A549 (cell line): ENCODE results near the gene PSMC5. TPM values are rescaled to one million over a fixed set of nuclear protein-coding genes. Genes with fewer than 3 reads are reported as not detected.

ENCODE experiments used
- ATAC-seq, 2 experiments: fragments of 200-7000 bp in 1 of 2; fragments of >200 bp in 1 of 2; cut with Nextera tagmentation in 1 of 2; cut with Tn5 transposase in 1 of 2; 3 replicates each; pipeline versions ENCODE4 v1.8.0 to v1.9.1; 2018 to 2020; ENCODE audit warnings: mild to moderate bottlenecking in 1 of 2, moderate library complexity in 1 of 2
- CTCF ChIA-PET: fragments of 300-600 bp; sonication (Branson Sonifier 250); formaldehyde crosslinking; extraction: SDS; loops from one replicate; lab custom pipeline; 2021; ENCODE audit warnings: antibody characterized with exemption, inconsistent platforms; lab: Yijun Ruan, JAX
- POLR2A ChIA-PET: fragments of 350-600 bp; formaldehyde crosslinking; extraction: SDS; loops from one replicate; lab custom pipeline; 2021; ENCODE audit warnings: antibody characterized with exemption, inconsistent platforms; lab: Yijun Ruan, JAX
- DNase-seq, 2 experiments: peaks; one replicate each; pipeline versions ENCODE4 v3.0.0 to v3.0.0-alpha.2; 2011 to 2016; ENCODE audit warnings: low read depth in 1 of 2, low spot score in 1 of 2
- FAIRE-seq: peaks from 2 replicates; lab custom pipeline; 2011; peaks lifted over from hg19 to GRCh38; lab: Jason Lieb, UNC
- H3K27ac ChIP-seq, 2 experiments: fragments of >200 bp; sonication (Bioruptor Twin); formaldehyde crosslinking; 3 replicates each; pipeline ENCODE4 v1.5.1; 2016 to 2017
- H3K4me1 ChIP-seq: fragments of >200 bp; sonication (Bioruptor Twin); formaldehyde crosslinking; 3 replicates; pipeline ENCODE4 v1.6.1; 2016
- H3K4me2 ChIP-seq: fragments of >200 bp; sonication (Bioruptor Twin); formaldehyde crosslinking; 3 replicates; pipeline ENCODE4 v1.6.1; 2016
- H3K4me3 ChIP-seq: fragments of >200 bp; sonication (Bioruptor Twin); formaldehyde crosslinking; 3 replicates; pipeline ENCODE4 v1.5.1; 2016
- H3K9me3 ChIP-seq: fragments of >200 bp; sonication (Bioruptor Twin); formaldehyde crosslinking; 3 replicates; pipeline ENCODE4 v1.6.1; 2016
- ATOH8 ChIP-seq: fragments of 250-450 bp; sonication (Bioruptor Pico); IDR thresholded peaks from 2 replicates; pipeline ENCODE4 v1.5.0; 2020; ENCODE audit warnings: low read depth, mild to moderate bottlenecking, moderate library complexity
- BCL3 ChIP-seq: fragments of >200 bp; sonication (Bioruptor Twin); formaldehyde crosslinking; IDR thresholded peaks from 3 replicates; pipeline ENCODE4 v1.6.1; 2016
- CBX8 ChIP-seq: fragments of 200-600 bp; sonication (generic); IDR thresholded peaks from 2 replicates; pipeline ENCODE4 v1.6.1; 2016
- CEBPB ChIP-seq, 2 experiments: fragments of >200 bp in 1 of 2; sonication (Bioruptor Twin) in 1 of 2; formaldehyde crosslinking in 1 of 2; IDR thresholded peaks; 2 replicates each; pipeline ENCODE4 v1.6.1; 2012 to 2016
- CTCF ChIP-seq: fragments of >200 bp; sonication (Bioruptor Twin); formaldehyde crosslinking; IDR thresholded peaks from 3 replicates; pipeline ENCODE4 v1.5.1; 2016
- EHMT2 ChIP-seq: fragments of 200-600 bp; sonication (generic); IDR thresholded peaks from 2 replicates; pipeline ENCODE4 v1.6.1; 2016; ENCODE audit warnings: antibody characterized with exemption, low read depth, mild to moderate bottlenecking, moderate library complexity
- ELK1 ChIP-seq: fragments of 150-350 bp; IDR thresholded peaks from 2 replicates; pipeline ENCODE4 v1.6.1; 2014; ENCODE audit warnings: low read depth, mild to moderate bottlenecking, low read length
- FOSB ChIP-seq: fragments of 250-450 bp; sonication (Bioruptor Pico); IDR thresholded peaks from 2 replicates; pipeline ENCODE4 v1.5.0; 2020; ENCODE audit warnings: mild to moderate bottlenecking, moderate library complexity
- FOSL2 ChIP-seq, 2 experiments: fragments of 450-650 bp in 1 of 2; fragments of >200 bp in 1 of 2; sonication (Bioruptor Twin) in 1 of 2; formaldehyde crosslinking; IDR thresholded peaks; 2 replicates each; pipeline versions ENCODE4 v1.5.0 to v1.6.1; 2016 to 2020; ENCODE audit warnings: mild to moderate bottlenecking in 1 of 2, moderate library complexity in 1 of 2
- FOXS1 ChIP-seq: fragments of 250-450 bp; sonication (Bioruptor Pico); IDR thresholded peaks from 2 replicates; pipeline ENCODE4 v1.5.0; 2020; ENCODE audit warnings: mild to moderate bottlenecking, moderate library complexity
- JUN ChIP-seq, 2 experiments: fragments of >200 bp; sonication (Bioruptor Twin); formaldehyde crosslinking; IDR thresholded peaks; 2 replicates in 1 of 2; 3 replicates in 1 of 2; pipeline ENCODE4 v1.6.1; 2016 to 2017
- KDM5A ChIP-seq: fragments of 200-600 bp; sonication (generic); IDR thresholded peaks from 2 replicates; pipeline ENCODE4 v1.6.1; 2016; ENCODE audit warnings: antibody characterized with exemption, mild to moderate bottlenecking
- PHF8 ChIP-seq: fragments of 200-600 bp; sonication (generic); IDR thresholded peaks from 2 replicates; pipeline ENCODE4 v1.6.1; 2016; ENCODE audit warnings: low read depth, mild to moderate bottlenecking, antibody characterized with exemption, moderate library complexity, borderline replicate concordance
- POLR2AphosphoS2 ChIP-seq: conservative IDR thresholded peaks from 2 replicates; pipeline ENCODE4 v1.6.1; 2012; ENCODE audit warnings: low read length, improper control_type of control experiment, inconsistent platforms
- RNF2 ChIP-seq: fragments of 200-600 bp; sonication (generic); IDR thresholded peaks from 2 replicates; pipeline ENCODE4 v1.6.1; 2016; ENCODE audit warnings: low read depth, mild to moderate bottlenecking, antibody characterized with exemption, moderate library complexity, borderline replicate concordance
- SMC3 ChIP-seq: fragments of >200 bp; sonication (Bioruptor Twin); formaldehyde crosslinking; IDR thresholded peaks from 3 replicates; pipeline ENCODE4 v1.6.1; 2018; ENCODE audit warnings: inconsistent platforms
- TP53 ChIP-seq: fragments of 250-450 bp; sonication (Bioruptor Pico); IDR thresholded peaks from 2 replicates; pipeline ENCODE4 v1.5.0; 2021; ENCODE audit warnings: mild to moderate bottlenecking, moderate library complexity
- ZC3H11A ChIP-seq: fragments of 450-650 bp; IDR thresholded peaks from 2 replicates; pipeline ENCODE4 v1.6.1; 2014; ENCODE audit warnings: antibody characterized with exemption, mild to moderate bottlenecking
- ZNF302 ChIP-seq: fragments of 250-450 bp; sonication (Bioruptor Pico); IDR thresholded peaks from 2 replicates; pipeline ENCODE4 v1.9.0; 2021; ENCODE audit warnings: inconsistent platforms, mild to moderate bottlenecking, moderate library complexity
- WGBS: methylation state at CpG from one replicate; pipeline ENCODE4 v1.1.6; 2017; ENCODE audit errors: missing lambda C conversion rate; 5-methylcytosine and 5-hydroxymethylcytosine counted together
- polyA plus RNA-seq, 4 experiments: library from polyadenylated mRNA; depleted of rRNA in 3 of 4; stranded (reverse); fragments of >200 nt; fragmentation: RNase III in 1 of 4; extraction: RNeasy Plus Mini Kit Qiagen cat#74134 plus additional on column Dnase treatment in 1 of 4; gene quantifications; 2 replicates in 3 of 4; 3 replicates in 1 of 4; pipeline ENCODE4 v1.2.3, GENCODE V29; 2011 to 2017

Gene PSMC5
- polyA plus RNA-seq, 2 of the 4 experiments (the other 2 are of a cell fraction), result 303 to 406 TPM

GRCh38 chr17:63831505-63831904, 4.3 kb downstream of the PSMC5 start:
- no peak for FAIRE-seq
- Histone ChIP-seq H3K27ac (no peak overlapping the region), H3K4me3 (no peak overlapping the region), H3K9me3 (no peaks in the 10 kb centered on the region), H3K4me1 (peaks cover 20% of the 10 kb centered on the region; the same call in 2 of the 3 replicates), H3K4me2 (no peak overlapping the region)
- DNase-seq, result no peak
- TF ChIP-seq SMC3 (no peak), FOXS1 (CRISPR knock-in tag) (no peak), EHMT2 (no peak), ATOH8 (no peak), ZC3H11A (no peak), RNF2 (no peak), FOSL2 (IDR thresholded peaks at IDR 0.05) (no peak), FOSL2 (CRISPR knock-in tag; IDR thresholded peaks at IDR 0.05) (no peak)
- ChIA-PET CTCF (interaction anchor here (1.0 to 4.8 kb wide), 5 partner anchors 7 to 21 kb away, joined by 3 to 33 read pairs (median 16); partner anchors contain the start of gene SMARCD2), POLR2A (no interaction called here)
- WGBS, result 89% methylated on average over 8 of the region's 8 CpGs
- no peak for ATAC-seq

- no peak overlapping the region for H3K4me3 ChIP-seq
- H3K27ac ChIP-seq, result no peak overlapping the region
- ChIA-PET CTCF (interaction anchor here (0.8 to 4.8 kb wide), 5 partner anchors 10 to 96 kb away, joined by 3 to 33 read pairs (median 4); partner anchors contain the start of gene SMARCD2), POLR2A (no interaction called here)
- no peak for TF ChIP-seq JUN (IDR thresholded peaks at IDR 0.05)
- TF ChIP-seq FOSB (CRISPR knock-in tag), result no peak
- no peak for TF ChIP-seq CEBPB (IDR thresholded peaks at IDR 0.05)
- no peak for TF ChIP-seq BCL3
- no peak for TF ChIP-seq PHF8
- TF ChIP-seq POLR2AphosphoS2, result no peak
- no peak for TF ChIP-seq CTCF
- TF ChIP-seq CBX8, result no peak
- TF ChIP-seq ATOH8, result no peak
- TF ChIP-seq ZC3H11A, result no peak
- no peak for TF ChIP-seq ZNF302 (CRISPR knock-in tag)
- no peak for TF ChIP-seq KDM5A
- no peak for TF ChIP-seq TP53 (CRISPR knock-in tag)
- TF ChIP-seq ELK1, result no peak
- 95% methylated on average over 5 of the region's 5 CpGs for WGBS
- DNase-seq, result no peak
- ATAC-seq, result no peak
- H3K4me1 ChIP-seq, result peaks cover 20% of the 10 kb centered on the region; the same call in 2 of the 3 replicates
- no peak overlapping the region for H3K4me2 ChIP-seq
- no peaks in the 10 kb centered on the region for H3K9me3 ChIP-seq
- FAIRE-seq, result no peak
These were observed 4.8 kb downstream of the PSMC5 start for GRCh38 chr17:63832014-63832413.
